Stimulated activated CD4-positive, alpha-beta T cell treated with anti-CD3 and anti-CD28 coated beads, Interleukin-4, amount 100 ng/mL, for 1 hour (primary cell): ENCODE data around the gene RAPGEF5.

Experiments
- DNase-seq: peaks from one replicate; pipeline ENCODE4 v3.0.0-alpha.2; 2020

Gene RAPGEF5

DNA sequence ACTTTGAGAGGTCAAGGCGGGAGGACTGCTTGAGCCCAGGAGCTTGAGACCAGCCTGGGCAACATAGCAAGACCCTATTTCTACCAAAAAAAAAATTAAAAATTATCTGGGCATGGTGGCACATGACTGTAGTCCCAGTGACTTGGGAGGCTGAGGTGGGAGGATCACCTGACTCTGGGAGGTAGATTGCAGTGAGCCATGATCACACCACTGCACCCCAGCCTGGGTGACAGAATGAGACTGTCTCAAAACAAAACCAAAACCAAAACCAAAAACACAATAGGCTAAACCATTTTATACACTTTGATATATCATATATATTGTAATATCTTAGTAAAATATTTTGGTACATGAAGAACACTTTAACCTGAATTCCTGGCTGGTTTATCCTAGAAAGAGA, 101.6 kb downstream of the RAPGEF5 start:
- peak; percentile 6 for DNase-seq

- no peak for DNase-seq
Measured at GRCh38 chr7:22252936-22253536, 103.9 kb downstream of the RAPGEF5 start.

GRCh38 chr7:22252016-22252415, 104.9 kb downstream of the RAPGEF5 start:
- no peak for DNase-seq

DNA sequence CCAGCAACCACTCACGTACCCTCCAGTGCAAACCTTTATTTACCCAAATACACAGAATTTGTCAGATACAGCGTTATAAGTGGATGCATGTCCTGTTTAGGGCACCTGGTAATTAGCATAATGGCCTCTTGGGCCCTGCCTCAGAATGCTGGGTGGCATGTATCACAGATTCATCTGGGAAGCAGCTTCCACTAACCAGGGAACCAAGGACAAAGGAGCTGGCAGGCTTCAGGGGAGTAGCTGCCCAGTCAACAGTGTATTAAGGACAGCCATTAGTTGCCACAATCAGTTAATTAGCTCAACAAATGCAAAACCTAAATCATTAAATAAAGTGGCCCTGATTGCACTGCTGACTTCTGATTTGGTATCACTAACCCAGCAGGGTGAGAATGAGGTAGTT, 105.7 kb downstream of the RAPGEF5 start:
- DNase-seq = no peak

DNA sequence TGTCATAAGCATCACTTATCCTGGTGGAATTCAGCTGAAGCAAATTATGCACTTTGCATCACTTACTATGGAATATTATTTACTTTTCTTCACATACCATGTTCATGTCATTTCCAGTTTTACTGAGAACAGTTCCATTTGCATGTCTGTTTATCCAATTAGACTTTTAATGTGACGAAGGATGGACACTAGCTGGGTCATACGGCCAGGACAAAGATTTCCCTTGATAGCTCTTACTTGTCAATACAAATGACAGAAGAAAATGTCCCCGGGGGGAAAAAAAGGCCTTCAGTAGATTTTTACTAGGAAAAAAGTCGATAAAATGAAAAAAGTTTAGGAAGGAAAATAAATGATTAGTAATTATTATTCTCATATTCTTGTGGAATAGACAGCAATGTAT, 106.6 kb downstream of the RAPGEF5 start:
- no peak for DNase-seq

- DNase-seq = no peak
Measured at GRCh38 chr7:22248111-22248809, 108.7 kb downstream of the RAPGEF5 start.

DNA sequence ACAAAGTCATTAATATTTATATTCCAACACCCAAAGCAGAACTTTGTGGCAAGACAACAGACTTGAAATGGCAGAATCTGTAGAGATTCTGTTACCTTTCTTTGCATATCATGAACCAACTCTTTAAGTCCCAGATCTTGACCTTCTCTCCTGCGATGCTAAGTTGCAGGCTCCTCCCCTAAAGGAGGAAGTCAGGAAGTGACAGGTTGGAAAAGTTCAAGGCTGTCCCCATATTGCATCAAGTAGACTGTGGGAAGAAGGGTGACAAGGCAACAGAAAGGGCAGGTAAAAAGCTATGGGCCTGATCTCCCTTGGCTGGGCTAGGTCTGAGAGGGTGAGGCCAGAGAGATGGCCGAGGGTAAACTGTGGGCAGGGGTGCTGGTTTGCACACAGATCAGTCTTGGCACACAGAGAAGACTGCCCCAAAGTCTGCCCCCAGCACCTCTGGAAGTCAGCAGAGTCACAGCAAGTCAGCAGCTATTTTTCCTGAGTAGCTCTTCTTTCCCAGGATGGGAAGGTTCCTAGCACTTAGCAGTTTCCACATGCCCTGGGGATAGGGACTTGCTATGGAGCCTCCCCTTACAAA, 115.1 kb downstream of the RAPGEF5 start:
- DNase-seq = no peak

- no peak for DNase-seq
Measured at GRCh38 chr7:22240904-22241571, 115.9 kb downstream of the RAPGEF5 start.

DNA sequence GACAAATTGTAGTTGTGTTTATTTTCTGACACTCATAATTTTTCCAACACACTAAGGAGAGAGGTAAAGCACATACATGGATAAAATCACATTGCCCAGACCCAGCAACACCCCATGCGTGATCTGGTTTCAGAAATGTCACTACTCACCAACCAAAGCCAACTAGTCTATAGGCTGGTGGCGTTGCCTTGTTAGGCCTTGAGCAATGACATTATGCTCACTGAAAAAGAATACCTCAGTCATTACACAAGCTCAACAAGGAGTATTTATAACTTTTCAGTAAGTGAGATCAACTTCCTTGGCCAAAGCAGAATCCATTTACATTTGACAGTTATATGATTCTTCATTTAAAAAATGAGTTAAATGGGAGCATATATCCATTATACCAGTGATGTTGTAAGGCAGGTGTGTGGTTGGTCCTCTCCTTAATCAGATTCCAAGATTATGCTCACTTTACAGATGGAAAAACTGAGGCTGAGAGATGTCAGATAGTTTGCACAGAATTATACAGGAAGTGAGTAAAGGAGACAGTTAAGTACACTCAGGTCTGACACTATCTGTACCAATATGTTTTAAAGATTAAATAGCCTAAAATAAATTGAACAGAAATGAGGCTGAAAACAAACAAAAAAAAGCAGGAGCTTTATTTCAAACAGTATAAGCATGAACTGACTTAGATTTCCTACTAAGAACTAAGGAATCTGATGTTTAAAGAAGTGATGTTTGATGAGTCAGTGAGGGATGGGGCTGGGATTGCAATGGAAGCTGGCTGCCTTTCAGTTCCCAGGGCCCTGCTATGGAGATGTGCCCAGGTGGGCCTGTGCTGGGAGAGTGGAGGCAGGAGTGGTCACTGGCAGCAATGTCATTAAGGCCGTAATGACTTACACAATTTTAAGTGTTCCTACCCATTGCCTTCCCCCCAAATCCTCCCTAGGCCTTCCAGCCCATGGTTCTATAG, 118.3 kb downstream of the RAPGEF5 start:
- no peak for DNase-seq

DNA sequence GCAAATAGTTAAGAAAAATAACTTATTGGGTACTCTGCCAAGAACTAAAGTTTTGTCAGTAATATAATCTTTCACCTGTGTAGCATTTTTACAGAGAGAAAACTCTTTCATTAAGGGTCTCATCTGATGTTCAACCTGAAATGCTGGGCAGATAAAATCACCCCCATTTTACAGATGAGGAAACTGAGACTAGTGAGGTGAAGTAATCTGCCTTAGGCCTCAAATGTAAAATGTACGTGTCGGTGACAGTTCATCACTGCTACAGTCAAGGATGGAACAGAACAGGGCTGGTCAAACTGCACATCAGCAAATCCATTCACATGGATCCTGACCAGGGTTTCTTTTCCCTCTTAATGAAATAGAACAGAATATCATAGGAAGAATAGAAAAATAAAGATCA, 121.8 kb downstream of the RAPGEF5 start:
- DNase-seq = no peak

DNA sequence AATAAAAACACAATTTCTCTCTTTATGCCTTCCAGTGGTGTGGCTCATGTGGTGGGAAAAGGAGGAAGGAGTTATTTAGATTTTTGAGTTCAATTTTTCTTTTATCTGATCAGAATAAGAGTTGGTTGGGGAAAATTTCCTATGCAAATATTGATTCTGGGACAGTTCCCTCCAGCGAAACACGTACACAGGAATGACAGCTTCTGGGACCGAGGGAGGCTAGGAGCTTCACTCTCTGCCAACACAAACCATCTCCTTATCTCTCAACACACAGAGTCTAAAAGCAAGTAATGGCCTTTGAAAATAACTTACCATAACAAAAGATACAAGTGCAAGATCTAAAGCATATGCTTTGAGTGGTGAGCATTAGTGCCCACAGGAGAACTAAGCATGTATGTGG, 122.7 kb downstream of the RAPGEF5 start:
- no peak for DNase-seq

- DNase-seq = no peak
Measured at GRCh38 chr7:22231806-22232205, 125.1 kb downstream of the RAPGEF5 start.

- no peak for DNase-seq
Measured at GRCh38 chr7:22231141-22231540, 125.8 kb downstream of the RAPGEF5 start.

DNA sequence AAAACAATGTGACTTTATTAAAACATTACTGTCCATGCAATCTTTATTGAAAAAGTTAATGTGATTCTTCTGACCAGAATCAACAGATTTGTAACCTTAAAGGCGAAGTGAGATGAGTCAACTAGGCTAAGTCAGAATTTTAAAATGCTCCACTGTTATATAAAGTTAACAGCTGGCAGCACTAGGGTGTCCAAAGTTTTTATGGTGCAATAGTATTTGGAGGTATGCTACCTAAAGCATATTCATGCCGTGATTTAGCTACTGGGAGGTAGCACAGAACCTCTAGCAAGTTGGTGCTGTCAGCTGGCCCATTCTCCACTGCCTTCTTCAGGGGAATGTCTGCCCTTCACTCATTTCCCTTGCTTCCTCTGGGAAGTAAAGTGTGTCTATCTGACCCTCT, 126.7 kb downstream of the RAPGEF5 start:
- DNase-seq = no peak

DNA sequence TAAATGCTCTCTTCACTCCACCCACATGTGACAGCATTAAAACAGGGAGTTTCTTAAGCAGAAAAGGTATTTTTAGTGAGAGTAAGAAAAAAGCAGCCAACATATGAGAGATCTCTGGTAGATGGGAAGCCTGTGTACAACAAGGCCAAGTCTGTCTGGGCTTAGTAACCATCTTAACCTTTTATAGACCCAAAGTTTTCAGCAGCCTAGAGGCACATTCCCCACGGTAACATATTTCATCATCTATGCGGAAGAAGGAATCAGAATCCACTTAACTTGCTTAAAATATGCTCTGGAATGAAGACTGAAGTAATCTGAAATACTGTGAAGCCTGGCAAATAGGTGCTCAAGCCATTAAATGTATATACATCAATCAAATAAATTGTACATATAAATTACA, 127.8 kb downstream of the RAPGEF5 start:
- DNase-seq = no peak

- no peak for DNase-seq
Measured at GRCh38 chr7:22223807-22224206, 133.1 kb downstream of the RAPGEF5 start.

GRCh38 chr7:22220941-22221340, 136.0 kb downstream of the RAPGEF5 start:
- no peak for DNase-seq

DNA sequence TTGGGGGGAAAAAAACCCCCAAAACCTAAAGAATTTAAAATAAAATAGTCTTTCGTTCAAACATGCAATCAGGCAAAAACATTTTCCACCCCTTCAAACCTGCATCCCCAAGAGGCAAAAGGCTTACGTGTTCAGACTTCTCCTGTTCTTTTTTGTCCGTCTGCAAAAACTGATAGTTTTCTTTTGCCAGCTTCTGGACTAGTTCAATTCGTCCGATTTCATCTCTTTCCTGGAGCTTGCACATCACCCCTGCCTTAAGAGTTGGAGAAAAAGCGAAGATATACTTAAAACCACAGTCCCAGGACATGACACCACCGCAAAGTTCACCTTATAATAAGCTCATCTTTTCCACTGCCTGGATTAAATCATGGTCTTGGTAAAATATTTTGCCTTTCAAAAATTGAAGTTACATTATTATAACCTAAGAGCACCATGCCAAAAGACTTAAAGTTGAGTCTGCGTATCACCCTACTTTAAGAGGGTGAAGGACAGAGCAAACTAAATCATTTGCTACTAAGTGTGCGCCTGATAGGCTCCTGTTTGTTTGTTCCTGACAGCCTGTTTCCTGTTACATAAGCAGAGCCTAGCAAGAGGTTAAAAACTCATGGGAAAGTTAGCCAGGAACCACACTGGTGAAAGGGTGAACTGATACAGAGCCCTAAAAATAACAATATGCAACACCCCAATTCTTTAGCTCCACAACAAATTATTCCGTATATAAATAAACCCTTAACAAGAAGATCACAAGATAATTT, 137.0 kb downstream of the RAPGEF5 start:
- no peak for DNase-seq

DNA sequence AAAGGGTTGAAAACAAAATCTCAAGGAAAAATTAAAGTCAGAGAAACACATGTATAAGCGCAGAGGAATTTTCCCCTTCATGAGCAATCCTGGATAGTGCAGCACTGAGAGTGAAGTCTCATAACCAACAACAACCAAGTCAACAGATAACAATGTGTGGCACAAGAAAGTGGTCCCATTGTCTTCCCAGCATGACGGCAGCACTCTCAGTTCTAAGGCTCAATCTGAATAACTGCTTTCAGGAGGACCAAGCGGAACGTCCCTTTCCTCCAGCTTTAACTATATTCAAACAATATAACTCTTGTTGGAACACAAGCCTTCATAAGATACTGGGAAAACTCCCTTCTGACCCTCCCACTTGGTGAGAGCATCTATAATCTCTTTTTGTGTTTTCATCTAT, 137.9 kb downstream of the RAPGEF5 start:
- DNase-seq = no peak

DNA sequence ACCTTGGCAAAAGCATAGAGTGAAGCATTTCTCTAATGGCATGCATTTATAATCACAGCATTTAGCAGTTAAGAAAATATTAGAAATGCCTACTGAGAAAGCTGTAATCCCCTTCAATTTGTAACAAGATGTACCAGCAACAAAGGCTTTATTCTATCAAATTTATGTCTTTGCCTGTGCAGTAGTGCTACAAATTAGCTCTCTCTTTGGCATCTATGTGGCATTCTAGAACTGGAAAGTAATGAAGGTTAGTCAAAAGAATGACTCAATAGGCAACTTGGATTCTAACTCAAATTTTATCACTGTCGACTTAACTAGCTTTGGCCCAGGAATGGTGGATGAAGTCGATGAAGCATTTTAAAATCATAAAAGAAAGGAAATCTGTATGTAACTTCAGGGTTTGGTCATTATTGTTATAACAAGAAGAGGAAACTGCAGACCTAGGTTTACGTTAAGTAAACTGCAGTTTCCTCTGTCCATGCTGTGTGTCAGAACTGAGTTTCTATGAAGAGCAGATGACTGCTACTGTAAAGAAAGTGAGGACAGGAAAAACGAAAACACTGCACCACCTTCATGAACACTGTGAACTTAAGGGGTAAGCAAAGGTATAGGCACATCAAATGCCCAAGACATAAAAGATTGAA, 140.0 kb downstream of the RAPGEF5 start:
- DNase-seq = no peak

DNA sequence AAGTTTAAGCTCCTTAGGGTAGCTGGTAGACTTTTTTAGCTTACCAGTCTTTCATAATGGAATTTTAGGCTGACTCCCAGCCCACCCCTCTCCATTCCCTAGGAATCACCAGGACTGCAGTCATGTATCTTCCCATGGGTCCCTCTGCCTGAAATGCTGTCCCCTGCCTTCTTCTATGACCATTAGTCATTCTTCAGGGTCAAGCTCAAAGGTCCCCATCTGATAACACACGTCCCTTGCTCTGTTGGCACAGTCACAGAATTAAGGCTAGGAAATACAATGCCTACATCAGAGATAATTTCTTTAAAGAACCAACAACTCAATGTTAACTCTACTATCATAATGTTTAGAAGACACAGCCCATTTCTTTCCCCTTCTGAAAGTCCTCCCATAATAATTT, 140.6 kb downstream of the RAPGEF5 start:
- no peak for DNase-seq

DNA sequence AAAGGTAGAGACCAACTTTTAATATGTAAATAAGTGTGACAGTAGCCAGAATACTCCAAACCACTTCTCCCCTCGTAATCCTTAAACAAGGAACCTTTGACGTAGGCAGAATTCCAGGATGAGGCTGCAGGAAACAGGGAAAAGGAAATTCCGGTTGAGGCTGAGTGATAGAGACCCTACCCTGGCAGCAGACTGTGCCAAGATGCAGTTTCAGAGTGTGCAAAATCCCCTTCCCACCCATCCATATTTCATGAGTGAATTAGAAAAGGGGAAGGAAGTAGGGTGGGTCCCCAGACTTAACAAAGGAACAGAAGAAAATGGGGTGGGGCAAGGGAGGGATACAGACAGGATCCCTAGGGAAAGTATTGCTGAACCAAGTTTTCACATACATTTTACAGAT, 143.0 kb downstream of the RAPGEF5 start:
- DNase-seq = no peak
